ENCODE measurements around the gene TAPBP.
"Not testable (repeated sequence)": the region's sequence is repeated elsewhere in the genome, so short reads cannot be mapped to it uniquely, and the experiment has no call there.

The TAPBP gene

DNA sequence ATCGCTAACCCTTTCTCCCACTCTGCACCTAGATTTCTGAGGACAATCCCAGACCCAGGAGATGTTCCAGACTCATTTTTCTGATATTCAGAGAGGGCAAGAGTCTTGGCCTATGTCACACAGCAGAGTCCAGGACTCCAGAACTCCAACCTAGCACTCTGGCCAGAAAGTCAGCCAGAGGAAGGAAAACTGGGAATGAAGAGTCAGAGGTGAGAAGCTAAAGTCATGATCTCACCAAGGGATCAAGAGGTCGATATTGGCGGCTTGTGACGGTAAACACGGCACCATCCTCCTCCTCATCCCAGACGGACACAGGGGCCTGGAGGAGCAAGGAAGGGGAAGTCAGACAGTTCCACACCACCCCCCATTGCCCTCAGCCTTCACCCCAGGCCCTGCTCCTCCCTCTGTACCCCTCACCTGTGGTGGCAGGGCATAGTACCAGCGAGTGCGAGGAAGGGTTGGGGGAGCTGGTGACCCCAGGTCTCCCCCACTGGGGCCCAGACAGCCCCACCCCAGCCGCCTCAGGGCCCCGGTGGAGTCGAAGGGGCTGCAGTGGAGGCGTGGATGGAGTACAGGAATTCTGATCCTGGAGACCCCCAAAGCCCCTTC, 17.0 kb downstream of the TAPBP start:
- no peak for DNase-seq

DNA sequence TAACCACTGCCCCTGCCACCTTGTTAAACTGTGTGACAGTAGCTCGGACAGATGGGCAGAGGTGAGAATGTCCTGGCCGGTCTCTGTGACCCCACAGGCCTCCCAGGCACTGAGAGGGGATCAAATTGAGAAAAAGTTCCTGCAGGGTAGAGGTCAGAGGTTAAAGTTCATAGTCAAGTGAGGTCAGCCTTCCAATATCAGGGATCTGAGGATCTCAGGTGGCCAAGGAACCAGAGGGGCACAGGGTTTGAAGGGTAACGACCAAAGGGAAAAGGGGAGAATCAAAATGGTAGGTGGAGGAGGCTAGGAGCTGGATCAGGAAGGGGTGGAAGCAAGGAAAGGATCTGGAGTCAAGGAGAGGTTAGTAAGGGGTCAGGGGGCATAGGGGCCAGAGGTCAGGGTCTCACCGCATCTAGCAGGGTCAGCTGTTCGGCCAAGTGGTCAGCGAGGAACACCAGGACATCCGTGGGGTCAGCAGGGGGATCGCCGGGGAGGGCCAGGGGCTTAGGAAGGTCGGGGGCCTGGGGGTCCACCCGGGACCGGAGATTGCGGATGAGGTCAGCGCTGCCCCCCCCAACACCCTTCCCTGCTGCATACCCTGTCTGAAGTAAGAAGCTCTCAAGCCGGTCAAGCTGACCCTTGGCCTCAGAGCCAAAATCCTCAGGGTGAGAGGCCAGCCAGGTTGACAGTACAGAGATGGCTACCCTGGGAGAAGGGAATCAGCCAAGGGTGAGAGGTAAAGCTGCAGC, 18.1 kb downstream of the TAPBP start:
- no peak for DNase-seq

DNA sequence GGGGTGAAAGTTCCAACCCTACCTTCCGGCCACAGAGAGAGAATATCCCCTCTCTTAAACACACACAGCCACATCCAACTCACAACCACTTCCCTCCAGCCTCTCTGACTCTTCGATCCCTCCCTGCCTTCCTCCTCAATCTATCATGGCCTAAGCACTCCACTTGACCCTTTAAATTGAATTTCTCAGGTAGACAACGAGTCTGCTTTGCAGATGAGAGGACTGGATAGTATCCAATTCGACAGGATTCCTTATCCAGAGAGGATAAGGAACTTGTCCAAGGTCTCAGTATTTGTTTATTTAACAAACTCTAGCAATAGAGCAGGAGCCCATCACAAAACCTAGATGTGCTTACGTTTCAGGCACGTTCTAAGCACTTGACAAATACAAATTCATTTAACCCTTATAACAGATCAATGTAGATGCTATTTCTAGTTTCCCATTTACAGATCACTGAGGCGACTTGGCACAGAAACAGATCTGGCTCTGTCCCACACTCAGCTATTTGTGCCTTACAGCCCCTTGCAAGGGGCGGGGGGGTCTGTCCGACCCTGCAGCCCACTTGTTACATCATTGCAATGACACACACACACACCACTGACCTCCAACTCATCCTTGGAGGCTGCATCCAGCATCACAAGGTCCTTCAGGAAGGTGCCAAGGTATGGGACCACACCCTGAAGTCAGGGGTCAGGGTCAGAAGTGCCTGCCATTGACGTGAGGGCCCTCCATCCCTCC, 19.6 kb downstream of the TAPBP start:
- DNase-seq: no peak

DNA sequence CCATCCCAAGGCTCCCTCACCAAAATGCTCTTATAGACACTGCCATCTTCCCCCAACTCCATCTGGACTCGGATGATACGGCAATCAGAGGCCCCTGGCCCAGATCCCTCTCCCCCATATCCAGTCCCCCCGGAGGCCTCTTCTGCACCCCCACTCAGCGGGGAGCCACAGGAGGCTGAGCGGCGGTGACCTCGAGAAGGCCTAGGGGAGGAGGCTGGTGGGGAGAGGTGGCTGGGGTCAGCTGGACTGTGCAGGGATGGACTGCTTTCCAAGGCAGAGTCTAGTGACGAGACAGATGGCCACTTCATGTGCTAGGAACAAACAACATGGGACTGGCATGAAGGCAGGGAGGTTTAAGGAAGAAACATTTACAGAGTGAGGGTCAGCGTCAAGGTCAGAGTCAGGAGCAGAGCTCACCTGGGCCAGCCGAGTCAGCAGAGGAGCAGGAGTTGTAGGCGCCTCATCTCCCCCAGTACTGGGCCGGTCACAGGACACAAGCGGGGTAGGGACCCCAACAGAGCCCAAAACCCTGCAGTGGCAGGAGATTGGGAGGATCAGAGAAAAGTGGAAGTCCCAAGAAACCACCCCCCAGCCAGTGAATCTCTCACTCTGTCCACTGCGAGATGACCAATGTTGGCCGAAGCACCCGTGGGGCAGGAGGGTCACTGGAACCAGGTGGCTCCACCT, 20.7 kb downstream of the TAPBP start:
- no peak for DNase-seq

DNA sequence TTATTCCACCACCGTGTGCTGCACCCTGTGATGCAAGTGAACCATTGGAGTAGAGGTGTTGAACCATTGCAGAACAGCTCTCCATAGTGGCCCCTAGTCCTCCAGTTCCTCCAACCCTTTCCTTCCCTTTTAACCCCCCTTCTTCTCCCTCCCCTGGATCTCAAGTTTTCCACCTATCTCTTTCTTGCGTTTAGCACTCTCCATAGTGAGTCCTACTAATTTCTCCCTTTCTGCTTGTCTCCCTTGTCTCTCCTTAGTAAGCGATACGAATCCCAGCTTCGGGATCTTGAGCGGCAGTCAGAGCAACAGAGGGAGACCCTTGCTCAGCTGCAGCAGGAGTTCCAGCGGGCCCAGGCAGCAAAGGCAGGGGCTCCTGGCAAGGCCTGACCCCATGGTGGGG, 23.4 kb downstream of the TAPBP start:
- DNase-seq: no peak

DNA sequence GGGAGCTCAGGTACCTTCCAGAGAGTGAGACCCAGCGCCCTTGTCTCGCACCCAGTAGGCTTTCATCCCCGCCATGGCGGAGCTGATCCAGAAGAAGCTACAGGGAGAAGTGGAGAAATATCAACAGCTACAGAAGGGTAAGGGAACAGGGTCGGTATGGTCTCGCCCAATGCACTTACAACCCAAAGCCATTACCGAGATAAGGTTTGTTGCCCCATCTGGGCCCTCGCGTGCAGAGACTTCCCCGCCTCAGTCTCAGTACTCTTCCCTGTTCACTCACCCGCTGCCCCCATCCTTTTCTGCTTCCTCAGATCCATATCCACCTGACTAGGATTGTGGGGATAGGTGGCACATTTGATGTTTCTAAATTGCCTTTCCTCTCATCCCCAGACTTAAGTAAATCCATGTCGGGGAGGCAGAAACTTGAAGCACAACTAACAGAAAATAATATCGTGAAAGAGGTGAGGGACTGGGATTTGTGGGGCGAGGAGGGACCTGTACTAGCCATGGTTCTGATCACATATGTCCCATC, 24.0 kb downstream of the TAPBP start:
- no peak for DNase-seq

DNA sequence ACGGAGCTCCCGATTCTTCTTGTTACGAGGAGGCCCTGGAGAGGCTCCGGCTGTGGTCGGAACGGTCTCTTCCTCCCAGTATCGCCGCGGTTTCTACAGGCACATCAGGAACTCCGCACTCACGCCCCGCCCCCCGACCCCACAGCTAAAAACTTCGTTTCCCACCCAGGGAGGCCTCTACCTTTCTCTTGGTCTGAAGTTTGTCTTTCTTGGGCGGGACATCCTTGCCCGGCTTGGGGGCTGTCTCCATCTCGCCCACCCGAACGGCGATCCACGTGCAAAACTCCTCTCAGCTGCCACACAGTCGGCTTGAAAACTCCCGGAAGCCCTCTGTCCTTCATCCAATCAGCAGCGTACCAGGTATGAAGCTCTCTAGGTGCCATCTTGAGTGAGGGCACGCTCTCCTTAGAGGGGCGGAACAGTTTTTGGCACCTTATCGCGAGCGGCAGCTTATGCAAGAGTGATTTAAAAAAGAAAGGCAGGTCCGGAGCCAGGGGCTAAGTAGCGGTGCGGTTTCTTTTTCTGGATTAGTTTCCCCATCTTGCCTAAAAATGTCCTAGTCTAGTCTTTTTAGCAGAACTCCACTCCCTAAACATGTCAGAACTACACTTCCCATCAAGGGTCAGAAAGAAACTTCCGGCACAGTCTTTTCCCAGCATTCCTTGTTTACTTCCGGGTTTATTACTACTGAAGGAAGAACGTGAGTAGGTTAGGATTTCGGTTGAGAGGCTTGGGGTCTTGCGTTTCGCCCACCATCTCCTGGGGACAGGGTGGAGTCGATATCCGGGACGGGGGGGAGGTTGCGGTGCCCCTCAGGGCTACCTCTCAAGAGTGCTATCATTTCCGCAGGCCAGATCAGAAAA, 24.7 kb downstream of the TAPBP start, which contains the start of the genes PFDN6 and WDR46:
PFDN6 (plus strand) TSS at position 681 of the 863 bp plus-strand sequence. CDS start 256 bp downstream, outside the sequence.
WDR46 (minus strand) TSS at position 319 of the 863 bp plus-strand sequence; CDS start at position 250, 69 bp downstream.
- peak; percentile 90 for DNase-seq

DNA sequence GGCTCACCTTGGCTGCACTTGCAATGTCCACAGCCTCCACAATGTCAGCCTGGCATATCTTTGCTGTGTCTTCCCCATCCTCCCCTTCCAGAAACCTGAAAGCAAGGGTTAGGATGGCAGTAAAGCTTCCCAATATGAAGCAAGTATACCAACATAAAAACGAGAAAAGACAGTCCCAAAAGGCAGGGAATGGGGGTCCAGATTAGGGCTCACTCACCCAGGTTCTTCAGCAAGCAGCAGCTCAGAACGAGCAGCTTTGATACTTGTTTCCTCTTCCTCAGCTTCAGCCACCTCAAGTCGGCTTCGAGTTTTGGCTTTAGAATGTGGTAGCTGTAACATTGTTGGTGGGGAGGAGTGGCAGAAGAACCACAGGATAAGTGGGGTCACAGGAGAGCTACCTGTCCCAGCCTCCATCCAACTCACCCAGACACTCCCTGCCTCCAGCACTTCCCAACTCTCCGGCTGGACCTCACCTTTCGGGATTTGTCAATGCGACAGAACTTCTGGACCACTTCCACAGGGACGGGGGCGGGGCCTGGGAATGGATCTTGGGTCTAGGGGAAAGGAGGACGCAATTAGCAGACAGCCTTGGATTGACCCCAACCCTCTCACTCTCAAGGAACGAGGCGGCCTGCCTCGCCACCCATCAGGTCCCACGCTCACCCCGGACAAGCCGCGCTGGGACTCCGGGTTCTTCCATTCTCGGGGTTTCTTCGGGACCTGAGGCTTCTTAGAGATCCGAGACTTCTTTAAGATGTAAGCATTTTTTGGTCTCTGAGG, 25.5 kb downstream of the TAPBP start:
- no peak for DNase-seq

DNA sequence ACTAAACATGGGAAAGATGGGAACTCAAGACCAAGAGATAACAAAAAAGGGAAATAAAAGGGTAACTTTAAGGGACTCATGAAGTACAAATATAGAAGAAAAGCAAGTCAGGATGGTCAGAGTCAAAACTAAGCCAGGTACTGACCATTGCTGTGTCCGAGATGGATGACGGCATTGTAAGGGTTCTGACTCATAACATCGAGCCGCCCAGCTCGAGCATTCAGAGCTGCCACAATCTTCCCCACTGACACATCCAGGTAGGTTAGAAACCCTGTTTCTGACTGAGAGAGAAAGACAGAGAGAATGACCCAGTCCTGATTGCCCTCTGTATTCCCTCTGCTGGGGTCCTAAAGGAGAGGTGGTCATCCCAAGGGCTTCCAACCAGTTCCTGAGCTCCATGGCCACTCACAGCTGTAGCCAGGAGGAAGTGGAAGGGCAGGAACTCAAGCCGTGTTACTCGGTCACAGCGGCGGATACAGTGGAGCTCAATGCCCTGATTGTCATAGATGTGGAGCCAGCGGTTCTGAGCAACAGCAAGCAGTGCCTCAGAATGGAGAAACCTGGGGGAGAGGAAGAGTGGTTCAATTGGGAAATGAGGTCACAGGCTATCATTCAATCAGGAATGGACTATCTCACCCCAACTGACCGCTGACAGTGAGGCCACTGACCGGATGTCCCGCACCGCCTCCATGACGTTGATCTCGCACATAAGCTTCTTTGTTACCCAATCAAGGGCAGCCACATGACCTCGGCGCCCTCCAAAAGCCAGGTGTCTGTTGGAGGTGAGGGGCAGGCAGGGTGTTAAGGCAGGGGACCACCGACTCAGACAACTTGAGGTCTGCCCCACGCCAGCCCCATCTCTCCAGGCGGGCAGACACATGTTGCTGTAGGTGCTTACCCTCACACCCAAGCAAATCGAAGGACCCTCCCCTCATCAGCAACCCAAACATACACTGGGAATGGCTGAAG, 26.6 kb downstream of the TAPBP start:
- no peak for DNase-seq

DNA sequence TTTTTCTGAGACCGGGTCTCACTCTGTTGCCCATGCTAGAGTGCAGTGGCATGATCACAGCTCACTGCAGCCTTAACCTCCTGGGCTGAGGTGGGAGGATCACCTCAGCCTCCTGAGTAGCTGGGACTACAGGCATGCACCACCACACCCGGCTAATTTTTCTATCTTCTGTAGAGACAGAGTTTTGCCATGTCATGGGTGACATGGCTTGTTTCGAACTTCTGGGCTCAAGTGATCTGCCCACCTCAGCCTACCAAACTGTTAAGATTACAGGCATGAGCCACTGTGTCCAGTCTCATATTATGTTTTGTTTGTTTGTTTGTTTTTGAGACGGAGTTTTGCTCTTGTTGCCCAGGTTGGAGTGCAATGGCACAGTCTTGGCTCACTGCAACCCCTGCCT, 28.7 kb downstream of the TAPBP start:
- DNase-seq: not testable (repeated sequence)

DNA sequence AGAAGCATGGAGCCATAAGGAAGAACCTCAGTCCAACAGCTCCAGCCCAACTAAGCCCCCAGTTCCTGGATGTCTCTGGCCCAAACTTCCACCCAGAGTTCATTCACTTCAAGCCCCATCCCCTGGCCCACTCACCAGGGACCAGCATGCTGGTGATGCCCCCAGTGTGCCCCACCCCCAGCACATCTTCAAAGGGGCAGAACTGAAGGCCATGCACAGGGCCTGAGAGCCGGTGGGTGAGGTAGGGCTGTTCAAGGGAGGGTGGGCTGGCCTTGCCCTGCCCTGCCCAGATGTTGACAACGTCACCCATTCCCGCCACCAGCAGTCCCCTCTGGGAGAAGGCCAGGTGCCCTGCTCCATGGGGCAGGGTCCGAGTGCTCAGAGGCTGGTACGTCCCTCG, 33.3 kb downstream of the TAPBP start:
- DNase-seq: no peak

DNA sequence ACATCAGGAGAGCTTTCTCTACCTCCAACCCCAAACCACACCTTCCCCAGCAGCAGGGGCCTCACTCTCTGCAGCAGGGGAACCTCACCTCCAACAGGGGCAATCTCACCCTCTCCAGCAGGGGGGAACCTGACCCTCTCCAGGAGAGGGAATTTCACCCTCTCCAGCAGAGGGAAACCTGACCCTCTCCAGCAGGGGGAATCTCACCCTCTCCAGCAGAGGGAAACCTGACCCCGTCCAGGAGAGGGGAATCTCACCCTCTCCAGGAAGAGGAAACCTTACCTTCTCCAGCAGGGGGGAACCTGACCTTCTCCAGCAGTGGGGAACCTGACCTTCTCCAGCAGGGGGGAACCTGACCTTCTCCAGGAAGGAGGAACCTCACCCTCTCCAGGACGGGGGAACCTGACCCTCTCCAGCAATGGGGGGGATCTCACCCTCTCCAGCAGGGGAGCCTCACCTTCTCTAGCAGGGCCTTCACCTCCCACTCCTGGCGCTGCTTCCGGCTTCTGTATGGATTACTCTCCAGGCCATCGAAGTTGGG, 33.8 kb downstream of the TAPBP start:
- DNase-seq: peak; percentile 35 to 48

DNA sequence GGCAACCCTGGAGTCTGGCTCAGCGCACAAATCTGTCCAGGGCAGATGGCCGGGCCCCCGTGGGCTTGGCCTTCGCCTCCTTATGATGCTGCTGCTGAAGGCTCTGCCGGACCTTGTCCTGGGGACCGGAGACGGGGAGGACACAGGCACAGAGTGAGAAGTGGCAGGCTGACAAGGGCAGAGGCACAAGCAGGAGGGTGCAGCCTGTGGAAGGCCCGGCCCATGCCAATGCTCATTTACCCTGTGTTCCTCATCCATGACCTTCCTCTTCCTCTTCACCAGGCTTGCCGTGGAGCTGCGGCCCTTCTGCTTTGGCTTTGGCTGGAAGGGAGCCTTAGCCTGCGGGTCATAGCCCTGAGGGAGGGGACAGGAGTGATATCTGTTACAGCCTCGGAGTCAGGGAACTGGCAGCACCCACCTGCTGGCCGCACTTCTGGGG, 34.6 kb downstream of the TAPBP start:
- DNase-seq: peak; percentile 20 to 31

DNA sequence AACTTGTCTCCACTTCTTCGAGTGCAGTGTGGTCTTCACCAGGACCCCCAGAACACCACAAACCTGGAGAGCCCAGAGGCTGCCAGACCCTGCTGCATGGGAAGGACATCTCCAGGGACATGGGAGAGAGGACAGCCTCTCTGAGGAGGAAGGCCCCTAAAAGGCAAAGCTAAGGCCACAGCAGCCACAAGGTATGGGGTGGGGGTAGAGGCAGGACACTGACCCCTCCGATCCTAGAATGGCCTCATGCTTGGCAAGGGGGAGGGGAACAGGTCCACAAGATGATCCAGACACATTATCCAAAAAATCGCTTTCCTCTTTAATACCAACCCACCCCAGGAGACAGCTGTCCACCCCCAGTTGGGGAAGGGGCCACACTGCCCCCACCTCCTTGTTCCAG, 35.1 kb downstream of the TAPBP start:
- DNase-seq: no peak

DNA sequence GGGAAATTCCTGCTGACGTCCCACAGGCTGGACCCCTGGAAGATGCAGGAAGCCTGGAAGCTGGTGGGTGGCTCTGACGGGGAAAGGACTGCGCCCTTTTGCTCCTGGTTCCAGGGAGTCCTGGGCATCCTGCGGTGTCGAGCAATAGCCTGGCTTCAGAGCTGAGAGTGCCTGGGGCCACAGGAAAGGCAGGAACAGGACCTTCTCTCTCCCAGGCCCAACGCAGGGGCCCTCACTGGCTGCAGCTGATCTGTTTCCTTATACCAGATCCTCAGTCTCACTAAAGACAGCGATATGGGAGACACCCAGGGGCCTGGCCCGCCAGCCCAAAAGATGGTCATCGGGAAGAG, 35.5 kb downstream of the TAPBP start:
- DNase-seq: no peak

DNA sequence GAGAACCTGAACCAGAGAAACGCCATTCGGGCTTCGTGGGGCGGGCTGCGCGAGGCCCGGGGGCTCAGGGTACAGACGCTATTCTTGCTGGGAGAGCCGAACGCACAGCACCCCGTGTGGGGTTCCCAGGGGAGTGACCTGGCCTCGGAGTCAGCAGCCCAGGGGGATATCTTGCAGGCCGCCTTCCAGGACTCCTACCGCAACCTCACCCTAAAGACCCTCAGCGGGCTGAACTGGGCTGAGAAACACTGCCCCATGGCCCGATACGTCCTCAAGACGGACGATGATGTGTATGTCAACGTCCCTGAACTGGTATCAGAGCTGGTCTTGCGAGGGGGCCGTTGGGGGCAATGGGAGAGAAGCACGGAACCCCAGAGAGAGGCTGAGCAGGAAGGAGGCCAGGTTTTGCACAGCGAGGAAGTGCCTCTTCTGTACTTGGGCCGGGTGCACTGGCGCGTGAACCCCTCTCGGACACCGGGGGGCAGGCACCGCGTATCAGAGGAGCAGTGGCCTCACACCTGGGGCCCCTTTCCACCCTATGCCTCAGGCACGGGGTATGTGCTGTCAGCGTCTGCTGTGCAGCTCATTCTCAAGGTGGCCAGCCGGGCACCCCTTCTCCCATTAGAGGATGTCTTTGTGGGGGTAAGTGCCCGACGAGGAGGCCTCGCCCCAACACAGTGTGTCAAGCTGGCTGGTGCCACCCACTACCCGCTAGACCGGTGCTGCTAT, 36.1 kb downstream of the TAPBP start:
- no peak for DNase-seq

DNA sequence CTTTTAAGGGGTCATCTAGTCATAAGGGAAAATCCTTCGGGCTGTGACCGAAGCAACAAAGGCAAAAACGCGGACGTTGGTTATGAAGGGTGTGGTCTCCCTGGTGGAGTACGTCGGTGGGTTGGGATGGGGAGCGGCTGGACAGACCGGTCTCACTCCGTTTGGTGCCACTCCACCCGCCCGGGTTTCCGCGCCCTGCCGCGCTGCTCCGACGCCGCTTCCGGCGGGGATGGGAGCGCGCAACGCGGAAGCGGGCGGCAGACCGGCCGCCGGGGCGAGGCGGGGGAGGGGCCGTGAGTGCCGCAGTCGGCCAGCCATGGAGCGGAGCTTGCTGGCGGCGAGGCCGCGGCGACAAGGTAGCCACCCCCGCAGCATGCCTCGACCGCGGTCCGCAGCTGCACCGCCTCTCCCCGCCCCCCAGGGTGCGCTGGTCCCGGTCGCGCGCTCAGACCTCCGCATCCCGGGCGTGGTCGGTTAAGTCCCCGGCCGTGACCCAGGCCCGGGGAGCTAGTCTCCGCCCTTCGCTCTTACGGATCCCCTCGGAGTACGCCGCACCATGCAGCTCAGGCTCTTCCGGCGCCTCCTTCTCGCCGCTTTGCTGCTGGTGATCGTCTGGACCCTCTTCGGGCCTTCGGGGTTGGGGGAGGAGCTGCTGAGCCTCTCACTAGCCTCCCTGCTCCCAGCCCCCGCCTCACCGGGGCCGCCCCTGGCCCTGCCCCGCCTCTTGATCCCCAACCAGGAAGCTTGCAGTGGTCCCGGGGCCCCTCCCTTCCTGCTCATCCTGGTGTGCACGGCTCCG, 36.8 kb downstream of the TAPBP start, which contains the start of gene B3GALT4:
B3GALT4 (plus strand) TSS at position 260 of the 799 bp plus-strand sequence; CDS start at position 557, 297 bp downstream.
- peak; percentile 70 to 80 for DNase-seq

DNA sequence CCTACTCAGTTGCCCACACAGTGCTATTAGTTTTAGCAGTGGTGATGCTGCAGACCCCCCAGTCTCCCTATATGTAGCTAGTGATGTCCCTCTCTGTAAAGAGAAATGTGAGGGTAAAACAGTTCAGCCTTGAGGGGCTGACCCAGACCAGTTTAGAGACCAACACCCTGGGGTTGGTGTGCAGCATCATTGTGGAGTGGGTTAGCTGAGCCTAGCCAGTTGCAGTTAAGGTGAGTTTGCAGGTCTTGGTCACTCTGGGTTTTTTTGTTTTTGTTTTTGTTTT, 37.4 kb downstream of the TAPBP start:
- no peak for DNase-seq

Measured in inflammatory macrophage (primary cell).